ENCODE results near the gene GFER.

DNA sequence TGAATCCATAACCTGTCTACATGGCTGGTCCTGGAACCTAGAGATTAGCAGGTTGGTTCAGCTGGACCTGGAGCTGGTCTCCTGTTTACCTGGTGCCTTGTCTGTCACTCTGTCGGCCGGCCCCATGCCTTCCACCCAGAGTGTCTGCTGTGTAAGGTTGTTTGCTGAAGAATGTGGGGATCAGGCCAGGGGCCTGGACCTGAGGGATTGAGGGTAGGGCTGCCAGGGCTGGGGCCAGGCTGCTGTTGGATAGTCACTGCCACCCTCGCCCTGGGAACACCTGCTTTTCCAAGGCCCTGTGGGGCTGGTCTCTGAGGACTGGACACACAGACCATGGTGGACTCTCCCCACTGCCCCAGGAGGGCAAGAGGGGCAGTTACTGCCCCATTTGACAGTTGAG lies 44.2 kb downstream of the GFER start:
- TF ChIP-seq, protein P1, sequence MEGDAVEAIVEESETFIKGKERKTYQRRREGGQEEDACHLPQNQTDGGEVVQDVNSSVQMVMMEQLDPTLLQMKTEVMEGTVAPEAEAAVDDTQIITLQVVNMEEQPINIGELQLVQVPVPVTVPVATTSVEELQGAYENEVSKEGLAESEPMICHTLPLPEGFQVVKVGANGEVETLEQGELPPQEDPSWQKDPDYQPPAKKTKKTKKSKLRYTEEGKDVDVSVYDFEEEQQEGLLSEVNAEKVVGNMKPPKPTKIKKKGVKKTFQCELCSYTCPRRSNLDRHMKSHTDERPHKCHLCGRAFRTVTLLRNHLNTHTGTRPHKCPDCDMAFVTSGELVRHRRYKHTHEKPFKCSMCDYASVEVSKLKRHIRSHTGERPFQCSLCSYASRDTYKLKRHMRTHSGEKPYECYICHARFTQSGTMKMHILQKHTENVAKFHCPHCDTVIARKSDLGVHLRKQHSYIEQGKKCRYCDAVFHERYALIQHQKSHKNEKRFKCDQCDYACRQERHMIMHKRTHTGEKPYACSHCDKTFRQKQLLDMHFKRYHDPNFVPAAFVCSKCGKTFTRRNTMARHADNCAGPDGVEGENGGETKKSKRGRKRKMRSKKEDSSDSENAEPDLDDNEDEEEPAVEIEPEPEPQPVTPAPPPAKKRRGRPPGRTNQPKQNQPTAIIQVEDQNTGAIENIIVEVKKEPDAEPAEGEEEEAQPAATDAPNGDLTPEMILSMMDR (IDR thresholded peaks at IDR 0.05) = no peak
- TF ChIP-seq FOXM1 (IDR thresholded peaks at IDR 0.05; ENCODE audit: low read depth) = no peak
- no peak for TF ChIP-seq RFX5 (IDR thresholded peaks at IDR 0.05; ENCODE audit: low read length)
- TF ChIP-seq RXRA (IDR thresholded peaks at IDR 0.05; ENCODE audit: borderline replicate concordance, low read depth) = no peak
- no peak for TF ChIP-seq EP300 (IDR thresholded peaks at IDR 0.05; ENCODE audit: borderline replicate concordance in 1 of 2, low read depth in 1 of 2, low read length in 1 of 2)
- no peak for TF ChIP-seq FOSL2 (IDR thresholded peaks at IDR 0.05; ENCODE audit: borderline replicate concordance, low read depth)
